DMS 273 (cell line): ENCODE results near the gene BHLHE40.

ENCODE experiments used
- DNase-seq: peaks from one replicate; lab custom pipeline; 2025; ENCODE audit not compliant: unreplicated experiment; lab: John Stamatoyannopoulos, UW

BHLHE40 gene

GRCh38 chr3:4979428-4980228 is at the start of gene BHLHE40:
BHLHE40 (plus strand) TSS chr3:4979437; CDS start chr3:4979719, 282 bp downstream.
- DNase-seq: peak; percentile 69

GRCh38 chr3:4930501-4930900 is 48.7 kb upstream of the BHLHE40 start:
- no peak for DNase-seq

- DNase-seq: no peak
Observed at GRCh38 chr3:4934050-4934449, 45.2 kb upstream of the BHLHE40 start.

GRCh38 chr3:4935347-4935746 is 43.9 kb upstream of the BHLHE40 start:
- no peak for DNase-seq

- no peak for DNase-seq
Observed at GRCh38 chr3:4936982-4937614, 42.1 kb upstream of the BHLHE40 start.

- no peak for DNase-seq
Observed at GRCh38 chr3:4938281-4938982, 40.8 kb upstream of the BHLHE40 start.

GRCh38 chr3:4939276-4939675 is 40.0 kb upstream of the BHLHE40 start:
- DNase-seq: no peak

GRCh38 chr3:4940985-4941384 is 38.3 kb upstream of the BHLHE40 start:
- DNase-seq: no peak

- DNase-seq: peak; percentile 13
Observed at GRCh38 chr3:4943549-4943948, 35.7 kb upstream of the BHLHE40 start.

GRCh38 chr3:4945324-4945723 is 33.9 kb upstream of the BHLHE40 start:
- no peak for DNase-seq

- DNase-seq: no peak
Observed at GRCh38 chr3:4947028-4947427, 32.2 kb upstream of the BHLHE40 start.

- no peak for DNase-seq
Observed at GRCh38 chr3:4948395-4948794, 30.8 kb upstream of the BHLHE40 start.

GRCh38 chr3:4949004-4949403 is 30.2 kb upstream of the BHLHE40 start:
- no peak for DNase-seq

- DNase-seq: no peak
Observed at GRCh38 chr3:4949659-4950058, 29.6 kb upstream of the BHLHE40 start.

GRCh38 chr3:4950351-4950784 is 28.9 kb upstream of the BHLHE40 start:
- no peak for DNase-seq

GRCh38 chr3:4950948-4951347 is 28.3 kb upstream of the BHLHE40 start:
- DNase-seq: no peak

GRCh38 chr3:4953119-4953518 is 26.1 kb upstream of the BHLHE40 start:
- DNase-seq: no peak

GRCh38 chr3:4954256-4955000 is 24.8 kb upstream of the BHLHE40 start:
- DNase-seq: no peak

GRCh38 chr3:4956099-4956498 is 23.1 kb upstream of the BHLHE40 start:
- no peak for DNase-seq

- DNase-seq: no peak
Observed at GRCh38 chr3:4956738-4957137, 22.5 kb upstream of the BHLHE40 start.

- DNase-seq: no peak
Observed at GRCh38 chr3:4957978-4958377, 21.3 kb upstream of the BHLHE40 start.
